ENCODE measurements around the gene FBRSL1. TPM values are rescaled to one million over a fixed set of nuclear protein-coding genes. Genes with fewer than 3 reads are reported as not detected.

FBRSL1 gene
- total RNA-seq, 4 donors from 2014 or later = 5.9 to 16.0 (median 9.4) TPM

- ATAC-seq (ENCODE audit: low FRiP score) = no peak
- no peak for TF ChIP-seq CTCF (IDR thresholded peaks at IDR 0.05)
- no peak for DNase-seq (ENCODE audit: low spot score)
Observed at GRCh38 chr12:132556216-132556615, 66.3 kb downstream of the FBRSL1 start.

GRCh38 chr12:132556801-132557200 lies 66.8 kb downstream of the FBRSL1 start:
- no peak for ATAC-seq (ENCODE audit: low FRiP score)
- no peak for TF ChIP-seq CTCF (IDR thresholded peaks at IDR 0.05)
- DNase-seq (ENCODE audit: low spot score) = no peak

- TF ChIP-seq CTCF (IDR thresholded peaks at IDR 0.05) = no peak
- ATAC-seq (ENCODE audit: low FRiP score) (no peak), DNase-seq (ENCODE audit: low spot score) (no peak)
Observed at GRCh38 chr12:132557291-132558015, 67.5 kb downstream of the FBRSL1 start.

GRCh38 chr12:132558042-132558856 lies 68.3 kb downstream of the FBRSL1 start:
- ATAC-seq (ENCODE audit: low FRiP score) = no peak
- no peak for DNase-seq (ENCODE audit: low spot score)
- TF ChIP-seq CTCF (IDR thresholded peaks at IDR 0.05) = no peak

- DNase-seq (ENCODE audit: low spot score) (no peak), ATAC-seq (ENCODE audit: low FRiP score) (no peak)
- TF ChIP-seq CTCF (IDR thresholded peaks at IDR 0.05) = no peak
Observed at GRCh38 chr12:132558861-132559623, 69.1 kb downstream of the FBRSL1 start.

GRCh38 chr12:132559652-132560363 lies 69.9 kb downstream of the FBRSL1 start:
- TF ChIP-seq CTCF (IDR thresholded peaks at IDR 0.05) = no peak
- ATAC-seq (ENCODE audit: low FRiP score) (peak; percentile 38), DNase-seq (ENCODE audit: low spot score) (no peak)
